ENCODE measurements around the gene ZFP3. TPM values are rescaled to one million over a fixed set of nuclear protein-coding genes. Genes with fewer than 3 reads are reported as not detected.
A peak's percentile ranks its signal among the peaks of the same experiment; 100 is the strongest.
"Not testable (repeated sequence)": the region's sequence is repeated elsewhere in the genome, so short reads cannot be mapped to it uniquely, and the experiment has no call there.

The ZFP3 gene
- total RNA-seq, 1 experiment from 2014 or later, result not detected

GRCh38 chr17:5128905-5129535, 50.8 kb downstream of the ZFP3 start:
- Mint-ChIP-seq H3K4me3 (ENCODE audit: unreplicated experiment) (no peak overlapping the region), H3K36me3 (ENCODE audit: insufficient read depth, unreplicated experiment) (no peaks in the 10 kb centered on the region), H3K27ac (ENCODE audit: low read depth, unreplicated experiment) (no peak overlapping the region), H3K4me1 (ENCODE audit: insufficient read depth, unreplicated experiment) (no peaks in the 10 kb centered on the region), H3K27me3 (ENCODE audit: insufficient read depth, unreplicated experiment) (peaks cover 14% of the 10 kb centered on the region), H3K9me3 (ENCODE audit: unreplicated experiment) (no peaks in the 10 kb centered on the region)
- ChIA-PET POLR2A (no interaction called here), CTCF (interaction anchor here (0.6 kb wide), 1 partner anchor 22 kb away, joined by 4 read pairs; no protein-coding TSS in a partner anchor)
- intact Hi-C loops (cut with micrococcal nuclease), result no loop called here
- DNase-seq (ENCODE audit: unreplicated experiment), result no peak
- no peak for TF ChIP-seq CTCF (IDR thresholded peaks at IDR 0.05; ENCODE audit: unreplicated experiment)
- BruUV-seq (replicated peaks), result no TSS peak

- H3K27ac Mint-ChIP-seq (ENCODE audit: low read depth, unreplicated experiment); H3K36me3 Mint-ChIP-seq (ENCODE audit: insufficient read depth, unreplicated experiment); DNase-seq (ENCODE audit: unreplicated experiment); H3K4me1 Mint-ChIP-seq (ENCODE audit: insufficient read depth, unreplicated experiment); intact Hi-C loops (cut with micrococcal nuclease); CTCF ChIA-PET; H3K4me3 Mint-ChIP-seq (ENCODE audit: unreplicated experiment); H3K9me3 Mint-ChIP-seq (ENCODE audit: unreplicated experiment); H3K27me3 Mint-ChIP-seq (ENCODE audit: insufficient read depth, unreplicated experiment); BruUV-seq (replicated peaks); POLR2A ChIA-PET: not testable (repeated sequence)
Observed at GRCh38 chr17:5129770-5130169, 51.5 kb downstream of the ZFP3 start.

- intact Hi-C loops (cut with micrococcal nuclease); H3K4me3 Mint-ChIP-seq (ENCODE audit: unreplicated experiment); H3K4me1 Mint-ChIP-seq (ENCODE audit: insufficient read depth, unreplicated experiment); H3K36me3 Mint-ChIP-seq (ENCODE audit: insufficient read depth, unreplicated experiment); H3K27me3 Mint-ChIP-seq (ENCODE audit: insufficient read depth, unreplicated experiment); H3K27ac Mint-ChIP-seq (ENCODE audit: low read depth, unreplicated experiment); DNase-seq (ENCODE audit: unreplicated experiment); BruUV-seq (replicated peaks); H3K9me3 Mint-ChIP-seq (ENCODE audit: unreplicated experiment); POLR2A ChIA-PET: not testable (repeated sequence)
- CTCF ChIA-PET, result interaction anchor here (0.6 kb wide), 1 partner anchor 523 kb away, joined by 5 read pairs; no protein-coding TSS in a partner anchor
Observed at GRCh38 chr17:5130261-5130660, 52.0 kb downstream of the ZFP3 start.

- H3K4me3 Mint-ChIP-seq (ENCODE audit: unreplicated experiment); DNase-seq (ENCODE audit: unreplicated experiment); H3K36me3 Mint-ChIP-seq (ENCODE audit: insufficient read depth, unreplicated experiment); POLR2A ChIA-PET; H3K9me3 Mint-ChIP-seq (ENCODE audit: unreplicated experiment); intact Hi-C loops (cut with micrococcal nuclease); H3K4me1 Mint-ChIP-seq (ENCODE audit: insufficient read depth, unreplicated experiment); H3K27me3 Mint-ChIP-seq (ENCODE audit: insufficient read depth, unreplicated experiment); BruUV-seq (replicated peaks); H3K27ac Mint-ChIP-seq (ENCODE audit: low read depth, unreplicated experiment): not testable (repeated sequence)
- CTCF ChIA-PET, result interaction anchor here (0.6 kb wide), 1 partner anchor 524 kb away, joined by 5 read pairs; no protein-coding TSS in a partner anchor
Observed at GRCh38 chr17:5130687-5131086, 52.4 kb downstream of the ZFP3 start.

- CTCF ChIA-PET, result interaction anchor here (0.6 kb wide), 1 partner anchor 524 kb away, joined by 5 read pairs; no protein-coding TSS in a partner anchor
- Mint-ChIP-seq H3K27me3 (ENCODE audit: insufficient read depth, unreplicated experiment) (peaks cover 4% of the 10 kb centered on the region), H3K27ac (ENCODE audit: low read depth, unreplicated experiment) (peak overlapping the region; percentile 41), H3K4me1 (ENCODE audit: insufficient read depth, unreplicated experiment) (no peaks in the 10 kb centered on the region), H3K9me3 (ENCODE audit: unreplicated experiment) (no peaks in the 10 kb centered on the region), H3K36me3 (ENCODE audit: insufficient read depth, unreplicated experiment) (no peaks in the 10 kb centered on the region), H3K4me3 (ENCODE audit: unreplicated experiment) (no peak overlapping the region)
- no peak for DNase-seq (ENCODE audit: unreplicated experiment)
- TF ChIP-seq CTCF (IDR thresholded peaks at IDR 0.05; ENCODE audit: unreplicated experiment), result no peak
- intact Hi-C loops (cut with micrococcal nuclease), result no loop called here
- POLR2A ChIA-PET, result no interaction called here
- no TSS peak for BruUV-seq (replicated peaks)
Observed at GRCh38 chr17:5131146-5131715, 53.0 kb downstream of the ZFP3 start.

GRCh38 chr17:5131799-5132502, 53.7 kb downstream of the ZFP3 start:
- BruUV-seq (replicated peaks); H3K9me3 Mint-ChIP-seq (ENCODE audit: unreplicated experiment): not testable (repeated sequence)

GRCh38 chr17:5132503-5133225, 54.4 kb downstream of the ZFP3 start:
- BruUV-seq (replicated peaks); DNase-seq (ENCODE audit: unreplicated experiment); intact Hi-C loops (cut with micrococcal nuclease); H3K4me1 Mint-ChIP-seq (ENCODE audit: insufficient read depth, unreplicated experiment); H3K27ac Mint-ChIP-seq (ENCODE audit: low read depth, unreplicated experiment); CTCF ChIA-PET; POLR2A ChIA-PET; H3K36me3 Mint-ChIP-seq (ENCODE audit: insufficient read depth, unreplicated experiment); H3K9me3 Mint-ChIP-seq (ENCODE audit: unreplicated experiment); H3K27me3 Mint-ChIP-seq (ENCODE audit: insufficient read depth, unreplicated experiment); H3K4me3 Mint-ChIP-seq (ENCODE audit: unreplicated experiment): not testable (repeated sequence)

More at GRCh38 chr17:5131799-5132502, 53.7 kb downstream of the ZFP3 start:
- H3K36me3 Mint-ChIP-seq (ENCODE audit: insufficient read depth, unreplicated experiment); H3K4me1 Mint-ChIP-seq (ENCODE audit: insufficient read depth, unreplicated experiment); DNase-seq (ENCODE audit: unreplicated experiment); CTCF ChIA-PET; POLR2A ChIA-PET; H3K4me3 Mint-ChIP-seq (ENCODE audit: unreplicated experiment); intact Hi-C loops (cut with micrococcal nuclease); H3K27me3 Mint-ChIP-seq (ENCODE audit: insufficient read depth, unreplicated experiment): not testable (repeated sequence)
- H3K27ac Mint-ChIP-seq (ENCODE audit: low read depth, unreplicated experiment), result peak overlapping the region; percentile 41

All from MCF 10A (cell line).